Posterior vena cava (tissue), 2 donors: ENCODE results near the gene CFAP46. TPM values are rescaled to one million over a fixed set of nuclear protein-coding genes. Genes with fewer than 3 reads are reported as not detected.
"Not testable (repeated sequence)": the region's sequence is repeated elsewhere in the genome, so short reads cannot be mapped to it uniquely, and the experiment has no call there.

Source experiments
- DNase-seq: peaks from one replicate; pipeline ENCODE4 v3.0.0-alpha.2; 2020; ENCODE audit warnings: low spot score
- intact Hi-C, 2 donors: fragments of 100-400 bp; cut with DNase I; formaldehyde crosslinking; loops; one replicate each; pipeline versions ENCODE4 v1.14.1 to v1.14.2; 2022 to 2023
- total RNA-seq, 2 donors: library from RNA; stranded (reverse); fragmentation: NEBNext Ultra II Directional; extraction: Animal tissue kit (Norgen Biotek cat#: 25700); gene quantifications; one replicate each; pipeline ENCODE4 v1.2.1, GENCODE V29; 2021
- donor health status: DM: yes; HTN: yes; CAD: no.
- donor health status: DM: yes; HTN: yes; CAD: no.

Gene CFAP46
- total RNA-seq, 2 donors from 2014 or later, result 0.14 to 0.81 TPM

DNA sequence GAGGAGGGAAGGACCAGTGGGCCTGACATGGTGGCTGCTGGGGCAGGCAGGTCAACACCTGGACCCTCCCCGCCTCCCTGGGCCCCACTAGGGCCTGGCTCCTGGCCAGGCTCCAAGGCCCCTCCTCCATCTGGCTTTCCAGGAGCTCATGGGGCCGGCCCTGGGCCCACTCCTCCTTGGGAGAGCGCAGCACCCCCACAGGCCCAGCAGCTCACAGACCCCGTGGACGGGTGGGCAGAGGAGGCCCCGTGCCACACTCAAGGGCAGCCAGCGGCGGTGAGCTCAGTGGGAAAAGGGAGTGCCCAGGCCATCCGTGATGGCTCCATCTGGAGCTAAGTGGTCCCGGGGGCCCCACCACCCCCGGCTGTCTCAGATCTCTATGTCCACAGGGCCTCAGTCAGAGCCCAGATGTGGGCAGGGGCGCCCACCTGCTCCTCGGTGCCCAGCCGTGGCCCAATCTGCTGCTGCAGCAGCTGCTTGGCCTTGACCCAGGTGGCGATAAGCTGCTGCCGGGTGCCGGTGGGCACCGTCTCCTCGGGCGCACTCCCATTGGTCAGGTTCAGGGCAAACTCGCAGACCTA lies 32.8 kb downstream of the CFAP46 start:
- DNase-seq, result peak; percentile 78
- intact Hi-C loops, result no loop called here

DNA sequence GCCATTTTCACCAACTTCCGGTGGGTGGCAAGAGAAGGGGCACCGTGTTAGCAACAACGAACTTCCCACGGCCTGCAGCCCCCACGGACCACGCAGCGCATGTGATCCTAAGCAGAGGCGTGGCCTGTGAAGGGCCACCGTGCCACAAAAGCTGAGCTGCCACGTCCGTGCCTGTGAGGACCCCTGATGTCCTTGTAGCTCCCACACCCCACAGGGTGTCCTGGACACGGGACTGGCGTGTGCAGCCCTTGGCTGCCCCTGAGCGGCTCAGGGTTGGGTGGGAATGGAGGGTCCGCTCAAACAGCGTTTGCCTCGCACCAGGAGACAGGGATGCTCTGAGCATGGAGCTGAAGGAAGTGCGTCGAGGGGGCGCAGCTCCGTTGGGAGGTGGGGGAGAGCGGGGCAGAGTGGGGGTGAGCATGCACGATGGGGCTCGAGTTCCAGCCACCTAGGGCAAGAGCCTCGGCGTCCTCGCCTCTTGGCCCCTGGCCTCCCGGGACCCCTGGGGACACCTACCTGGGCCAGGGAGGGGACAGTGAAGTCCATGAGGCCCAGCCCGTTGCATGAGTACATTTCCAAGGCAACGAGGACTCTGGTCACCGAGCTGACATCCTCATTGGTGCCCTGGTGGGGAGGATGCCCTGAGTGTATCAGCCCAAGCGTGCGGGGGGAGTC lies 33.6 kb downstream of the CFAP46 start:
- intact Hi-C loops, result no loop called here
- DNase-seq, result no peak

GRCh38 chr10:132907821-132908620 lies 34.3 kb downstream of the CFAP46 start:
- intact Hi-C loops, result no loop called here
- DNase-seq, result peak; percentile 74

DNA sequence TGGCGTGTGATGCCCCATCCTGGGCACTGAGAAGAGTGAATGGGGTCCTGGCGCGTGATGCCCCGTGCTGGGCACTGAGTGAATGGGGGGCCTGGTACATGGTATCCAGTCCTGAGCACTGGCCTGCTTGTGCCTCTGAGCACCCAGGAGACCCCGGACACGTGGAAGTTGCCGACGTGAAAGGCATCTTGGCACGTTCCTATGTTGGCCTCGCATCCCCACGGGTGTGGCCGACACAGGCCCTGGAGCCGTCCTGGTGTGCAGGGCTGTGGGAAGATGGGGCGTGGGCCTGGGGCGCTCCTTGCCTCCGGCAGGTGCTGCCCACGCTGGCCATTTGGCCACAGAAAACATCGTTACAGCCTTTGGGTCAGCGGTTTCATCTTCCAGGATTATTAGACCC lies 35.5 kb downstream of the CFAP46 start:
- DNase-seq, result peak; percentile 78

DNA sequence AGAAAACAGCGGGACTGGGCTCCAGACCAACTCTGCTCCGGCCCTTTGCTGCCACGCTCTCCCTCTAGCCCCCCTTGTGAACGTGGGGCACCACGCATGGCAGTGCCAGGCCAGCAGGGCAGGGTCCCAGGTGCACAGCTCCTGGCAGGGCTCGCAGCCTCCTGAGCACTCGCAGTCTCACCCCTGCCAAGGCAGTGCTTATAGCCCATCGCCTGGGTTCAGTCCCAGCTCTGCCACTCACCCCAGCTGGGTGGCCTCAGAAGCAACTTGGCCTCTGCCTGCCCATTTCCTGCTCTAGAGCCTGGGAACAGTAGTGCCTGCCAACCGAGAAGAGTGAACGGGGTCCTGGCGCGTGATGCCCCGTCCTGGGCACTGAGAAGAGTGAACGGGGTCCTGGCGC lies 36.3 kb downstream of the CFAP46 start:
- intact Hi-C loops, result no loop called here
- peak; percentile 68 for DNase-seq

More for the DNA sequence above, 35.5 kb downstream of the CFAP46 start:
- intact Hi-C loops, result no loop called here

GRCh38 chr10:132905661-132906060 lies 36.7 kb downstream of the CFAP46 start:
- intact Hi-C loops, result no loop called here
- peak; percentile 50 for DNase-seq

DNA sequence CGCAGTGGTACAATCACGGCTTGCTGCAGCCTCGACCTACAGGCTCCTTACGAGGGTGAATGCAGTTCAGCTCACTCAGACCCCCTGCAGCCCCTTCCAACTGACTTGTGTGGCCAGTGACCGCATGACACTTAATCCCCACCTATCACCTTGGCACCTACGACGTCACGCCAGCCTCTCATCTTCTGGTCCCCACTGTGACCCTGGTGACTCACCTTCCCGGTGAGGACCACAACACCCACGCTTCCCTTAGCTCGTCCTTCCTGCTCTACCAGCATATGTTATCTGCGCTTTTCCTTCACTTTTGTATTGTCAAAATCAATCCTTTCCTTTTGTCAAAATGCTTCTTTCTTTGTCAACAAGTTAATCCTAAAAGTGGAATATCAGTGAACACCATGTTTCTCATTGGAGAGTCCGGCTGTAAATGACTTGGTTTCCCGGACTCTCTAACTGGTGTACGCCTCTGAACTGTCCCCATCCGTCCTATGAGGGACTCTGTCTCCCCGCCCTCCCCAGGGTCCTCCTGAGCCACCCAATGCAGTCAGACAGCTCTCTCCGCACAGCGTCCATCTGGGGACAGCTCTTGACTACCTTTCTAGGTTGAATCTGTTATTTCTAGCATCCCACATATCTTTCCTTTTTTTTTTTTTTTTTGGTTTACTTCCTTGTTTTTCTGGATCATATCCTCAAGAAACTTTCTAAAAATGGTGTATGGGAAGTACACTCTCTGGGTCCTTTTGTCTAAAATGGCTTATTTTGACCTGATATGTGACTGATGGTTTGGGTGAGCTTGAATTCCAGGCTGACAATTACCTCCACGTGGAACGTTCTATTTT lies 37.3 kb downstream of the CFAP46 start:
- intact Hi-C loops, result no loop called here
- DNase-seq, result peak; percentile 55

DNA sequence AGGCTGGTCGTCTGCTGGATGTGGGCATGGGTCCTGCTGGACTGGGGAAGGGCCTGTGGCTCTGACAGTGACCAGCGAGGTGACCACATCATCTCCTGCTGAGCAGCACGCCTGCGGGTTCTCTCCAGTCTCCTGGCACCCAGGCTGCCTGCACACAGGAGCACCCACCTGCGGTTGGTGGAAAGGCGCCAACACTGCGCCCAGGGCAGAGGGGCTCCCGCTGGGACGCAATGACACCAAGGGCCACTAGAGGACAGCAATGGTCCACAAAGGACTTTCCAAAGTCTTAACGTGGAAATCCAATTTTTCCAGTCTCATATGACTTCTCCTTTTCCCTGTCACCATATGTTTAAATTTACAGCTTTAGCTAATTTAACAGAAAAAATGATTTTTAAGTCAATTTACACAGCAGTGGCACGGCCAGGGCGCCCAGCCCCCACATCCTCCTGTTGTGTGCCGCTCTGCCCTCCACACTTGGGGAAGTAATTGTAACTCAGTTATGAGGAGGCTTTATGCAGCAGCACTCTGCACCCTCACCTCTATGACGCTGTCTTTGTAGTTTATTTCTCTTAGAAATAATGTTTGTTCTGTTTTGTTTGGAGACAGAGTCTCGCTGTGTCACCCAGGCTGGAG lies 38.1 kb downstream of the CFAP46 start:
- DNase-seq, result peak; percentile 54
- intact Hi-C loops, result no loop called here

- intact Hi-C loops, result not testable (repeated sequence)
- peak; percentile 64 for DNase-seq
Observed at GRCh38 chr10:132902656-132903575, 39.5 kb downstream of the CFAP46 start.

GRCh38 chr10:132901351-132901750 lies 41.0 kb downstream of the CFAP46 start:
- DNase-seq, result peak; percentile 55
- intact Hi-C loops, result no loop called here

- peak; percentile 79 for DNase-seq
Observed at GRCh38 chr10:132900211-132900756, 42.1 kb downstream of the CFAP46 start.

GRCh38 chr10:132899751-132900065 lies 42.7 kb downstream of the CFAP46 start:
- intact Hi-C loops, result no loop called here
- DNase-seq, result peak; percentile 72

More at GRCh38 chr10:132900211-132900756, 42.1 kb downstream of the CFAP46 start:
- intact Hi-C loops, result no loop called here

DNA sequence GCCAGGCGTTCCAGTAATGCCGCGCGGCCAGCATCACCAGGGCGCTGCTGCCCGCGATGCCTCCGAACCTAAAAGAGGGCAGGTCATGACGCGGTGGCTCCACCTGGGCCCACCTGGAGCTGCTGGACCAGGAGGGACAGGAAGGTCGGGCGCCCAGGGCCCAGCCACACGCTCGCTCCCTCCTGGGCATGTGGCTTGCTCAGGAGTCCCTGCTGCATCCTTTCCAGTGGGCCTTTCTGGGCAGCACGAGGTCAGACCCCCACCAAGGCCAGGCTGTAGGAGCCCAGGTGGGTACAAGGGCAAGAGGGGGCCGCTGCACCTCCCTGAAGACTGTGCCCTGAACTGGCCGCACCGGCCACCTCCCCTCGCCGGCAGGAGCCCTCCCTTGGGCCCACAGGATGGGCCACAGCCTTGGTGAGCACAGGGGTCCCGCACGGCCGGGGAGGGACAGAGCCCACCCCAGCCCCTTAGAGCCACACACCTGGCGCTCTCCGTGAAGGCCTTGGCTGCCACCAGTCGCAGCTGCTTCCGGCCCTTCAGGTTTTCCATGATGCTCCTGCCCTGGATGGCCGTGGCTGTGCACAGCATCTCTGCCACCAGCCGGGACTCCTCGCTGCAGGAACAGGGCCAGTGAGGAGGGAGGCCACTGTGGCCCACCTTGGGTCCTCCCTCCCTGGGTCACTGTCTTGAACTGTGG lies 43.2 kb downstream of the CFAP46 start:
- intact Hi-C loops, result no loop called here
- DNase-seq, result peak; percentile 79

DNA sequence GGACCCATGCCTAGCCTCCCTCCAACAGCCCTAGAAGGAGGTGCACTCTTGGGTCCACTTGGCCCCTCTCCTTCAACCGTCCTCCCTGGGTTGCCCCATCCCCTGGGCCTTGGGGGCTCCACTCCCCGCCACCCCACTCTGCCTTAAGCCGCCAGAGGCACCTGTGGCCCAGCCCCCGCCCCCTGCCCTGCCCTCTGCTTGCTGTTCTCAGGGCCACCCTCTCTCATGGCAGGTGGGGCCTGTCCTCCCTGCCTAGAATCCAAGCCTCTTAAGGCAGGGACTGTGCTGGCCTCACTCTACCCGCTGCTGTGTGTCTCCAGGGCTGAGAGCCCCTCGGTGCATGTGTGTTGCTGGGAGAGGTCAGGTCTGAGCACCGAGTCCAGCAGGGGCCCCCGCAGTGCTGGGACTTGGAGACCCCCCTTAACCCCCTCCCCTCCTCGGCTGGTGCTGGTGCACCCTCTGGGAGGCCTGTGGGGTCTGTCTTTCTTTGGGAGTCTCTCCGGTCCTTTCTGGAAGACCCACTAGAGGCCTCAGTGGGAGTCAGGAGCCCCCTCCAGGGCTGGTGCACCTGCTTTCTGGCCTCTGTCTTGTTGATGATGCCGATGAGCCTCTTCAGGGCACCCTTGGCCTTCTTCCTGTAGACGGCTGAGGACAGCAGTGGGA lies 43.8 kb downstream of the CFAP46 start:
- intact Hi-C loops, result no loop called here
- peak; percentile 74 for DNase-seq

- intact Hi-C loops, result no loop called here
- peak; percentile 50 for DNase-seq
Observed at GRCh38 chr10:132897516-132898381, 44.6 kb downstream of the CFAP46 start.

- DNase-seq, intact Hi-C loops: not testable (repeated sequence)
Observed at GRCh38 chr10:132893786-132894185, 48.6 kb downstream of the CFAP46 start.
